ENCODE data around the gene ZNRF1. TPM values are rescaled to one million over a fixed set of nuclear protein-coding genes. Genes with fewer than 3 reads are reported as not detected.

The ZNRF1 gene
- total and polyA plus RNA-seq, 2 of the 8 experiments (the other 6 are each of a cell fraction or from before 2014, with no cell fraction given) = 33.5 to 52.9 TPM

GRCh38 chr16:75062135-75062975, 63.5 kb downstream of the ZNRF1 start:
- Histone ChIP-seq H3K9ac (replicated peaks in 1 of 4; ENCODE audit: extremely low read depth in 1 of 4, low read depth in 3 of 4, low read length in 3 of 4) (no peak overlapping the region), H3K27me3 (replicated peaks in 1 of 4; ENCODE audit: control insufficient read depth in 3 of 4, extremely low read depth in 1 of 4, insufficient read depth in 3 of 4, low read length in 3 of 4) (no peaks in the 10 kb centered on the region), H3K23me2 (ENCODE audit: low read depth, low read length) (no peaks in the 10 kb centered on the region), H3K23ac (ENCODE audit: insufficient read length) (no peak overlapping the region), H4K8ac (ENCODE audit: extremely low read depth, insufficient read depth, low read length) (no peak overlapping the region), H2BK120ac (replicated peaks; ENCODE audit: low read depth, low read length) (no peak overlapping the region), H3K79me1 (ENCODE audit: low read depth, low read length) (peaks cover 14% of the 10 kb centered on the region), H2AFZ (ENCODE audit: low read length) (no peak overlapping the region), H3K14ac (ENCODE audit: insufficient read length) (no peak overlapping the region), H4K91ac (replicated peaks; ENCODE audit: insufficient read length, low read length) (no peak overlapping the region), H3K4ac (replicated peaks; ENCODE audit: insufficient read length, low read depth, low read length) (no peak overlapping the region), H3K9me3 (ENCODE audit: insufficient read depth in 2 of 2, low read depth in 1 of 2, low read length in 1 of 2) (no peaks in the 10 kb centered on the region), H4K5ac (ENCODE audit: insufficient read length, low read depth, low read length) (no peak overlapping the region), H2BK5ac (ENCODE audit: low read depth, low read length) (no peak overlapping the region), H3K27ac (ENCODE audit: low read depth, low read length) (peak overlapping the region; percentile 1; the same call in 1 of the 2 replicates), H2AK5ac (ENCODE audit: low read depth, low read length) (no peak overlapping the region), H2BK15ac (ENCODE audit: low read length) (no peak overlapping the region), H3K36me3 (ENCODE audit: control insufficient read depth in 2 of 4, insufficient read depth in 4 of 4, low read length in 3 of 4) (no peaks in the 10 kb centered on the region), H3K4me2 (ENCODE audit: insufficient read depth in 1 of 2, low read depth in 2 of 2, low read length in 2 of 2) (peak overlapping the region in 1 of 2 experiments; percentile 25; a peak in 1 of 4 replicates), H3K79me2 (ENCODE audit: control insufficient read depth in 1 of 2, insufficient read depth in 2 of 2, low read length in 2 of 2) (peaks cover 3 to 90% of the 10 kb centered on the region in 2 experiments; a peak in 3 of 4 replicates), H4K20me1 (replicated peaks in 1 of 2; ENCODE audit: control insufficient read depth in 1 of 2, insufficient read depth in 2 of 2, low read length in 2 of 2) (peaks cover 4 to 17% of the 10 kb centered on the region in 2 experiments), H3K4me1 (replicated peaks in 1 of 4; ENCODE audit: control insufficient read depth in 3 of 4, insufficient read depth in 4 of 4, low read length in 3 of 4) (peaks cover 8 to 16% (median 8%) of the 10 kb centered on the region in 4 experiments; a peak in 6 of 7 replicates), H3K56ac (replicated peaks; ENCODE audit: insufficient read length, low read depth, low read length) (no peak overlapping the region), H3K18ac (ENCODE audit: extremely low read depth, low read length) (no peak overlapping the region), H2BK12ac (ENCODE audit: low read depth, low read length) (no peak overlapping the region), H3K4me3 (ENCODE audit: extremely low read depth in 1 of 4, insufficient read depth in 2 of 4, low read depth in 3 of 4, low read length in 4 of 4) (no peak overlapping the region), H2BK20ac (ENCODE audit: low read length) (no peak overlapping the region)
- WGBS, 2 experiments (ENCODE audit: extremely low coverage in 1 of 2, insufficient coverage in 1 of 2, insufficient read length in 1 of 2, insufficient replicate concordance in 2 of 2, low coverage in 1 of 2, low lambda C conversion rate in 2 of 2, missing lambda C conversion rate in 1 of 2) = 91% methylated on average over 22 of the region's 22 CpGs; no CpG with 5 or more reads in 1 of the 2 experiments
- no peak for FAIRE-seq
- POLR2A ChIA-PET (ENCODE audit: partially characterized antibody) = interaction anchor here (0.5 to 2.0 kb wide), 7 partner anchors 9 to 62 kb away, joined by 3 to 9 read pairs (median 3); no protein-coding TSS in a partner anchor
- CTCF ChIA-PET (ENCODE audit: partially characterized antibody) = interaction anchor here (0.7 to 4.5 kb wide), 27 partner anchors 7 to 197 kb away, joined by 3 to 25 read pairs (median 5); no protein-coding TSS in a partner anchor
- DNase-seq (ENCODE audit: low read depth in 1 of 2, low spot score in 2 of 2) = no peak
- no peak for TF ChIP-seq BRCA1 (IDR thresholded peaks at IDR 0.05; ENCODE audit: low read depth, low read length)
- TF ChIP-seq, protein P1, sequence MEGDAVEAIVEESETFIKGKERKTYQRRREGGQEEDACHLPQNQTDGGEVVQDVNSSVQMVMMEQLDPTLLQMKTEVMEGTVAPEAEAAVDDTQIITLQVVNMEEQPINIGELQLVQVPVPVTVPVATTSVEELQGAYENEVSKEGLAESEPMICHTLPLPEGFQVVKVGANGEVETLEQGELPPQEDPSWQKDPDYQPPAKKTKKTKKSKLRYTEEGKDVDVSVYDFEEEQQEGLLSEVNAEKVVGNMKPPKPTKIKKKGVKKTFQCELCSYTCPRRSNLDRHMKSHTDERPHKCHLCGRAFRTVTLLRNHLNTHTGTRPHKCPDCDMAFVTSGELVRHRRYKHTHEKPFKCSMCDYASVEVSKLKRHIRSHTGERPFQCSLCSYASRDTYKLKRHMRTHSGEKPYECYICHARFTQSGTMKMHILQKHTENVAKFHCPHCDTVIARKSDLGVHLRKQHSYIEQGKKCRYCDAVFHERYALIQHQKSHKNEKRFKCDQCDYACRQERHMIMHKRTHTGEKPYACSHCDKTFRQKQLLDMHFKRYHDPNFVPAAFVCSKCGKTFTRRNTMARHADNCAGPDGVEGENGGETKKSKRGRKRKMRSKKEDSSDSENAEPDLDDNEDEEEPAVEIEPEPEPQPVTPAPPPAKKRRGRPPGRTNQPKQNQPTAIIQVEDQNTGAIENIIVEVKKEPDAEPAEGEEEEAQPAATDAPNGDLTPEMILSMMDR (IDR thresholded peaks at IDR 0.05; ENCODE audit: control extremely low read depth in 1 of 3, insufficient read depth in 1 of 3, low read depth in 1 of 3, low read length in 3 of 3) = peak in 2 of 3 experiments; percentile 34 to 45; a peak in 2 of 4 replicates
- no peak for TF ChIP-seq USF2 (IDR thresholded peaks at IDR 0.05; ENCODE audit: low read length)

Data from H1 (cell line).